HCT116 (cell line): ENCODE measurements around the gene KCNIP3. TPM values are rescaled to one million over a fixed set of nuclear protein-coding genes. Genes with fewer than 3 reads are reported as not detected.

Source experiments
- ATAC-seq: fragments of 200-7000 bp; cut with Tn5 transposase; 2 replicates; pipeline ENCODE4 v1.9.1; 2020; ENCODE audit warnings: mild to moderate bottlenecking, moderate library complexity
- BruUV-seq: library from RNA; stranded (reverse); fragments of 400-500 nt; replicated peaks from 2 replicates; lab custom pipeline; 2021; lab: Mats Ljungman, UMichigan
- CTCF ChIA-PET: fragments of 300-600 bp; sonication (Branson Sonifier 250); formaldehyde crosslinking; loops from one replicate; lab custom pipeline; 2021; ENCODE audit warnings: antibody characterized with exemption; lab: Charles Lee
- POLR2A ChIA-PET: fragments of 300-600, 350-600 bp; sonication (Branson Sonifier 250); formaldehyde crosslinking; loops from one replicate; lab custom pipeline; 2021; ENCODE audit warnings: antibody characterized with exemption; lab: Charles Lee
- RAD21 ChIA-PET, 2 experiments: fragments of 300-600 bp; sonication (Branson Sonifier 250); formaldehyde crosslinking; loops; one replicate each; lab custom pipeline; 2023; ENCODE audit warnings: low total read pairs in 2 of 2; ENCODE audit not compliant: uncharacterized antibody in 2 of 2, unreplicated experiment in 2 of 2, low non-redundant PET in 1 of 2; lab: Charles Lee
- DNase-seq: peaks from one replicate; pipeline ENCODE4 v3.0.0-alpha.2; 2010; ENCODE audit warnings: low read depth, low spot score
- H2AFZ ChIP-seq: fragments of 200-600 bp; shearing (Covaris generic), sonication (generic); 2 replicates; pipeline ENCODE4 v1.6.1; 2017; ENCODE audit warnings: low read depth, mixed run types, mixed read lengths, antibody characterized with exemption, low read length; ENCODE audit not compliant: poor library complexity, severe bottlenecking
- H3K27ac ChIP-seq: 2 replicates; pipeline ENCODE4 v1.5.1; 2012; ENCODE audit warnings: low read depth, low read length
- H3K27me3 ChIP-seq: fragments of 200-600 bp; sonication (generic); 2 replicates; pipeline ENCODE4 v1.6.1; 2016; ENCODE audit warnings: mixed run types, low read length, mixed read lengths; ENCODE audit not compliant: insufficient read depth
- H3K36me3 ChIP-seq, 2 experiments: fragments of 200-500 bp in 1 of 2; fragments of 200-600 bp in 1 of 2; sonication (Bioruptor generic) in 1 of 2; sonication (generic) in 1 of 2; 2 replicates each; pipeline versions ENCODE4 v1.5.1 to v1.6.1; 2014 to 2016; ENCODE audit warnings: low read length in 2 of 2, inconsistent platforms in 1 of 2, mixed read lengths in 1 of 2, mixed run types in 1 of 2; ENCODE audit not compliant: insufficient read depth in 2 of 2, control insufficient read depth in 1 of 2
- H3K4me1 ChIP-seq, 2 experiments: fragments of 200-600 bp in 1 of 2; sonication (generic) in 1 of 2; 2 replicates each; pipeline versions ENCODE4 v1.5.1 to v1.6.1; 2012 to 2017; ENCODE audit warnings: low read length in 2 of 2, inconsistent platforms in 1 of 2, mild to moderate bottlenecking in 1 of 2, mixed read lengths in 1 of 2, mixed run types in 1 of 2, moderate library complexity in 1 of 2; ENCODE audit not compliant: insufficient read depth in 2 of 2, control insufficient read depth in 1 of 2
- H3K4me2 ChIP-seq: fragments of 200-600 bp; sonication (generic); 2 replicates; pipeline ENCODE4 v1.6.1; 2017; ENCODE audit warnings: mixed run types, low read length, mixed read lengths
- H3K4me3 ChIP-seq, 2 experiments: fragments of 200-600 bp in 1 of 2; sonication (generic) in 1 of 2; replicated peaks in 1 of 2; 2 replicates each; pipeline ENCODE4 v1.5.1; 2011 to 2016; ENCODE audit warnings: low read length in 2 of 2, control low read depth in 1 of 2, low read depth in 1 of 2, mild to moderate bottlenecking in 1 of 2, mixed read lengths in 1 of 2, mixed run types in 1 of 2
- H3K79me2 ChIP-seq: fragments of 200-600 bp; sonication (generic); 2 replicates; pipeline ENCODE4 v1.6.1; 2017; ENCODE audit warnings: mild to moderate bottlenecking, mixed run types, low read length, moderate library complexity, mixed read lengths; ENCODE audit not compliant: insufficient read depth
- H3K9ac ChIP-seq: fragments of 200-600 bp; sonication (generic); 2 replicates; pipeline ENCODE4 v1.6.1; 2016; ENCODE audit warnings: low read length, mixed read lengths
- H3K9me2 ChIP-seq: fragments of 200-600 bp; sonication (generic), shearing (Covaris generic); 2 replicates; pipeline ENCODE4 v1.6.1; 2017; ENCODE audit warnings: mixed run types, mild to moderate bottlenecking, moderate library complexity; ENCODE audit not compliant: insufficient read depth
- H3K9me3 ChIP-seq, 2 experiments: fragments of 200-500 bp in 1 of 2; fragments of 200-600 bp in 1 of 2; sonication (Bioruptor generic) in 1 of 2; sonication (generic) in 1 of 2; 2 replicates each; pipeline ENCODE4 v1.6.1; 2014 to 2017; ENCODE audit warnings: low read length in 2 of 2, mixed read lengths in 2 of 2, inconsistent platforms in 1 of 2, low read depth in 1 of 2, mild to moderate bottlenecking in 1 of 2, mixed run types in 1 of 2, moderate library complexity in 1 of 2; ENCODE audit not compliant: control insufficient read depth in 1 of 2, insufficient read depth in 1 of 2
- H4K20me1 ChIP-seq: fragments of 200-600 bp; sonication (generic), shearing (Covaris generic); 2 replicates; pipeline ENCODE4 v1.6.1; 2017; ENCODE audit warnings: mixed run types, mild to moderate bottlenecking, moderate library complexity; ENCODE audit not compliant: insufficient read depth
- ATF3 ChIP-seq: IDR thresholded peaks from 2 replicates; pipeline ENCODE4 v1.6.1; 2012
- CEBPB ChIP-seq: IDR thresholded peaks from 2 replicates; pipeline ENCODE4 v1.6.1; 2012; ENCODE audit warnings: low read depth
- EGR1 ChIP-seq: IDR thresholded peaks from 2 replicates; pipeline ENCODE4 v1.6.1; 2012; ENCODE audit warnings: low read depth
- ELF1 ChIP-seq: IDR thresholded peaks from 2 replicates; pipeline ENCODE4 v1.6.1; 2012; ENCODE audit warnings: low read depth, borderline replicate concordance
- MAX ChIP-seq: IDR thresholded peaks from 2 replicates; pipeline ENCODE4 v1.6.1; 2012
- POLR2A ChIP-seq: IDR thresholded peaks from 2 replicates; pipeline ENCODE4 v1.7.0; 2011; ENCODE audit warnings: borderline replicate concordance; ENCODE audit not compliant: insufficient read depth, insufficient read length; ENCODE audit errors: extremely low read depth
- YY1 ChIP-seq: IDR thresholded peaks from 2 replicates; pipeline ENCODE4 v1.6.1; 2011; ENCODE audit warnings: low read length, low read depth, moderate library complexity, mild to moderate bottlenecking; ENCODE audit not compliant: insufficient replicate concordance; ENCODE audit errors: extremely low read depth
- ZBTB33 ChIP-seq: IDR thresholded peaks from 2 replicates; pipeline ENCODE4 v1.6.1; 2011; ENCODE audit warnings: mild to moderate bottlenecking, low read length, moderate library complexity; ENCODE audit not compliant: insufficient replicate concordance; ENCODE audit errors: extremely low read depth
- ZNF274 ChIP-seq: fragments of 200-500 bp; sonication (Bioruptor generic); IDR thresholded peaks from 2 replicates; pipeline ENCODE4 v1.6.1; 2014; ENCODE audit warnings: mild to moderate bottlenecking, low read depth, low read length, inconsistent platforms
- intact Hi-C: fragments of 100-400 bp; cut with micrococcal nuclease; formaldehyde crosslinking; loops from 2 replicates; pipeline ENCODE4 v1.10.0; 2022
- total RNA-seq: library from RNA; stranded (reverse); gene quantifications from one replicate; pipeline ENCODE4 v1.2.1, GENCODE V29; 2021; ENCODE audit not compliant: unreplicated experiment
- TF ChIP-seq, protein P1 (sequence below), 3 experiments: fragments of 200-600 bp in 1 of 3; sonication (generic) in 1 of 3; IDR thresholded peaks in 2 of 3; conservative IDR thresholded peaks in 1 of 3; 2 replicates each; pipeline ENCODE4 v1.5.1; 2012 to 2017; ENCODE audit warnings: low read depth in 2 of 3, low read length in 2 of 3, antibody characterized with exemption in 1 of 3, borderline replicate concordance in 1 of 3, control low read depth in 1 of 3, mild to moderate bottlenecking in 1 of 3, mixed read lengths in 1 of 3, mixed run types in 1 of 3, moderate library complexity in 1 of 3; ENCODE audit not compliant: insufficient read depth in 1 of 3
- TF ChIP-seq, protein P2 (sequence below): IDR thresholded peaks from 2 replicates; pipeline ENCODE4 v1.6.1; 2012; ENCODE audit warnings: low read depth

The KCNIP3 gene
- total RNA-seq, 1 experiment from 2014 or later: 3.1 TPM

GRCh38 chr2:95359031-95359430, 61.9 kb downstream of the KCNIP3 start:
- no peak overlapping the region for H3K9ac ChIP-seq
- DNase-seq: no peak
- no peak overlapping the region for H3K4me3 ChIP-seq
- H3K27me3 ChIP-seq: no peaks in the 10 kb centered on the region
- no peak overlapping the region for H2AFZ ChIP-seq
- BruUV-seq: no TSS peak
- POLR2A ChIA-PET: no interaction called here
- no peaks in the 10 kb centered on the region for H3K9me3 ChIP-seq
- TF ChIP-seq EGR1 (no peak), POLR2A (no peak), MAX (no peak), ZBTB33 (no peak)
- no peak overlapping the region for H3K27ac ChIP-seq
- no peaks in the 10 kb centered on the region for H3K36me3 ChIP-seq
- RAD21 ChIA-PET: no interaction called here
- ATAC-seq: no peak
- no peaks in the 10 kb centered on the region for H3K9me2 ChIP-seq
- intact Hi-C loops: no loop called here
- CTCF ChIA-PET: no interaction called here
- H3K4me2 ChIP-seq: no peak overlapping the region
- no peaks in the 10 kb centered on the region for H3K4me1 ChIP-seq
- no peaks in the 10 kb centered on the region for H4K20me1 ChIP-seq
- H3K79me2 ChIP-seq: no peaks in the 10 kb centered on the region

DNA sequence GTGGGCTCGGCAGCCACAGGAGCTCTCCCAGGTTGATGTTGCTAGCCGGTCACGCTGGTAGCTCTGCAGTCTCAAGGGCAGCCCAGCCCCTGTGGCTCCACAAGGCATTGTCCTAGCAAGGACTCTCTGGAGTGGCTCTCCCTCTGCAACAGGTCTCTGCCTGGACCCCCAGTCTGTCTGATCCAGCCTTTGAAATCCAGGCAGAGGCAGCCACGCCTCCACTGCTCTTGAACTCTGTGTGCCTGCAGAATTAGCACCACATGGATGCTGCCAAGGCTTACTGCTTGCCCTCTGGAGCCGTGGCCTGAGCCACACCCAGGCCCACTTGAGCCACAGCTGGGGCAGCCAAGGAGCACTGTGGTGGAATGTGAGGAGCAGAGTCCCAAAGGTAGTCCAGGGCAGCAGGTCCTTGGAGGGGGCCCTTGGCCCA, 62.4 kb downstream of the KCNIP3 start:
- H3K9me2 ChIP-seq: no peaks in the 10 kb centered on the region
- H2AFZ ChIP-seq: no peak overlapping the region
- BruUV-seq: no TSS peak
- ChIA-PET POLR2A (no interaction called here), RAD21 (no interaction called here), CTCF (no interaction called here)
- H3K36me3 ChIP-seq: no peaks in the 10 kb centered on the region
- no peaks in the 10 kb centered on the region for H3K4me1 ChIP-seq
- ATAC-seq (no peak), DNase-seq (no peak)
- no peak overlapping the region for H3K27ac ChIP-seq
- H3K4me2 ChIP-seq: no peak overlapping the region
- intact Hi-C loops: no loop called here
- H4K20me1 ChIP-seq: no peaks in the 10 kb centered on the region
- H3K4me3 ChIP-seq: no peak overlapping the region
- H3K9me3 ChIP-seq: no peaks in the 10 kb centered on the region
- H3K79me2 ChIP-seq: no peaks in the 10 kb centered on the region
- H3K27me3 ChIP-seq: no peaks in the 10 kb centered on the region
- no peak overlapping the region for H3K9ac ChIP-seq
- TF ChIP-seq CEBPB: no peak
- no peak for TF ChIP-seq YY1
- TF ChIP-seq ATF3: no peak
- TF ChIP-seq EGR1: no peak
- TF ChIP-seq, protein P1, sequence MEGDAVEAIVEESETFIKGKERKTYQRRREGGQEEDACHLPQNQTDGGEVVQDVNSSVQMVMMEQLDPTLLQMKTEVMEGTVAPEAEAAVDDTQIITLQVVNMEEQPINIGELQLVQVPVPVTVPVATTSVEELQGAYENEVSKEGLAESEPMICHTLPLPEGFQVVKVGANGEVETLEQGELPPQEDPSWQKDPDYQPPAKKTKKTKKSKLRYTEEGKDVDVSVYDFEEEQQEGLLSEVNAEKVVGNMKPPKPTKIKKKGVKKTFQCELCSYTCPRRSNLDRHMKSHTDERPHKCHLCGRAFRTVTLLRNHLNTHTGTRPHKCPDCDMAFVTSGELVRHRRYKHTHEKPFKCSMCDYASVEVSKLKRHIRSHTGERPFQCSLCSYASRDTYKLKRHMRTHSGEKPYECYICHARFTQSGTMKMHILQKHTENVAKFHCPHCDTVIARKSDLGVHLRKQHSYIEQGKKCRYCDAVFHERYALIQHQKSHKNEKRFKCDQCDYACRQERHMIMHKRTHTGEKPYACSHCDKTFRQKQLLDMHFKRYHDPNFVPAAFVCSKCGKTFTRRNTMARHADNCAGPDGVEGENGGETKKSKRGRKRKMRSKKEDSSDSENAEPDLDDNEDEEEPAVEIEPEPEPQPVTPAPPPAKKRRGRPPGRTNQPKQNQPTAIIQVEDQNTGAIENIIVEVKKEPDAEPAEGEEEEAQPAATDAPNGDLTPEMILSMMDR (IDR thresholded peaks at IDR 0.05 in 2 of 3, conservative IDR thresholded peaks at IDR 0.05 in 1 of 3; ENCODE audit: borderline replicate concordance in 1 of 3, insufficient read depth in 1 of 3, low read depth in 2 of 3, low read length in 2 of 3): no peak
- TF ChIP-seq, protein P2, sequence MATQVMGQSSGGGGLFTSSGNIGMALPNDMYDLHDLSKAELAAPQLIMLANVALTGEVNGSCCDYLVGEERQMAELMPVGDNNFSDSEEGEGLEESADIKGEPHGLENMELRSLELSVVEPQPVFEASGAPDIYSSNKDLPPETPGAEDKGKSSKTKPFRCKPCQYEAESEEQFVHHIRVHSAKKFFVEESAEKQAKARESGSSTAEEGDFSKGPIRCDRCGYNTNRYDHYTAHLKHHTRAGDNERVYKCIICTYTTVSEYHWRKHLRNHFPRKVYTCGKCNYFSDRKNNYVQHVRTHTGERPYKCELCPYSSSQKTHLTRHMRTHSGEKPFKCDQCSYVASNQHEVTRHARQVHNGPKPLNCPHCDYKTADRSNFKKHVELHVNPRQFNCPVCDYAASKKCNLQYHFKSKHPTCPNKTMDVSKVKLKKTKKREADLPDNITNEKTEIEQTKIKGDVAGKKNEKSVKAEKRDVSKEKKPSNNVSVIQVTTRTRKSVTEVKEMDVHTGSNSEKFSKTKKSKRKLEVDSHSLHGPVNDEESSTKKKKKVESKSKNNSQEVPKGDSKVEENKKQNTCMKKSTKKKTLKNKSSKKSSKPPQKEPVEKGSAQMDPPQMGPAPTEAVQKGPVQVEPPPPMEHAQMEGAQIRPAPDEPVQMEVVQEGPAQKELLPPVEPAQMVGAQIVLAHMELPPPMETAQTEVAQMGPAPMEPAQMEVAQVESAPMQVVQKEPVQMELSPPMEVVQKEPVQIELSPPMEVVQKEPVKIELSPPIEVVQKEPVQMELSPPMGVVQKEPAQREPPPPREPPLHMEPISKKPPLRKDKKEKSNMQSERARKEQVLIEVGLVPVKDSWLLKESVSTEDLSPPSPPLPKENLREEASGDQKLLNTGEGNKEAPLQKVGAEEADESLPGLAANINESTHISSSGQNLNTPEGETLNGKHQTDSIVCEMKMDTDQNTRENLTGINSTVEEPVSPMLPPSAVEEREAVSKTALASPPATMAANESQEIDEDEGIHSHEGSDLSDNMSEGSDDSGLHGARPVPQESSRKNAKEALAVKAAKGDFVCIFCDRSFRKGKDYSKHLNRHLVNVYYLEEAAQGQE: no peak
- no peak for TF ChIP-seq ELF1
- TF ChIP-seq ZNF274: no peak
